Endodermal cell (in vitro differentiated cells): Measurements from ENCODE around the gene NFYA. TPM values are rescaled to one million over a fixed set of nuclear protein-coding genes. Genes with fewer than 3 reads are reported as not detected.
A peak's percentile ranks its signal among the peaks of the same experiment; 100 is the strongest.

Experiments
- DNase-seq: peaks from one replicate; pipeline ENCODE4 v3.0.0-alpha.2; 2017
- H3K27ac ChIP-seq: 2 replicates; pipeline ENCODE4 v1.5.1; 2013; ENCODE audit warnings: mild to moderate bottlenecking, low read depth, low read length, moderate library complexity
- H3K27me3 ChIP-seq: 2 replicates; pipeline ENCODE4 v1.6.1; 2013; ENCODE audit warnings: mild to moderate bottlenecking, low read length, moderate library complexity; ENCODE audit not compliant: insufficient read depth, control insufficient read depth, poor library complexity, severe bottlenecking
- H3K36me3 ChIP-seq: 2 replicates; pipeline ENCODE4 v1.7.0; 2013; ENCODE audit warnings: mild to moderate bottlenecking, low read length, moderate library complexity; ENCODE audit not compliant: control insufficient read depth, insufficient read depth
- H3K4me1 ChIP-seq: one replicate; pipeline ENCODE4 v1.7.0; 2013; ENCODE audit warnings: low read length; ENCODE audit not compliant: control insufficient read depth, insufficient read depth
- H3K4me3 ChIP-seq: 2 replicates; pipeline ENCODE4 v1.5.1; 2013; ENCODE audit warnings: mild to moderate bottlenecking, low read length, moderate library complexity
- H3K9ac ChIP-seq: 2 replicates; pipeline ENCODE4 v1.6.1; 2013; ENCODE audit warnings: mild to moderate bottlenecking, low read length, moderate library complexity; ENCODE audit not compliant: poor library complexity, severe bottlenecking; ENCODE audit errors: extremely low read depth
- H3K9me3 ChIP-seq: 2 replicates; pipeline ENCODE4 v1.6.1; 2013; ENCODE audit warnings: mild to moderate bottlenecking, low read length, moderate library complexity; ENCODE audit not compliant: control insufficient read depth
- H3K27ac Mint-ChIP-seq: 2 replicates; pipeline ENCODE4 v1.8.0; 2020; ENCODE audit warnings: mixed read lengths
- H3K27me3 Mint-ChIP-seq: 2 replicates; pipeline ENCODE4 v1.8.0; 2021; ENCODE audit warnings: mild to moderate bottlenecking, mixed read lengths; ENCODE audit not compliant: insufficient read depth
- H3K36me3 Mint-ChIP-seq: 2 replicates; pipeline ENCODE4 v1.8.0; 2020; ENCODE audit warnings: low read depth, mixed read lengths
- H3K4me1 Mint-ChIP-seq: 2 replicates; pipeline ENCODE4 v1.8.0; 2020; ENCODE audit warnings: mixed read lengths
- H3K4me3 Mint-ChIP-seq: 2 replicates; pipeline ENCODE4 v1.8.0; 2020; ENCODE audit warnings: mild to moderate bottlenecking, moderate library complexity, mixed read lengths
- H3K9me3 Mint-ChIP-seq: 2 replicates; pipeline ENCODE4 v1.8.0; 2020; ENCODE audit warnings: mild to moderate bottlenecking, mixed read lengths
- WGBS, 2 experiments: methylation state at CpG; one replicate each; pipeline versions ENCODE4 v1.1.5 to v1.1.7; 2013; ENCODE audit warnings: missing lambda C conversion rate in 2 of 2, mixed read lengths in 1 of 2; ENCODE audit not compliant: insufficient coverage in 1 of 2, insufficient read length in 1 of 2; 5-methylcytosine and 5-hydroxymethylcytosine counted together
- total RNA-seq, 2 donors: library from RNA; stranded (reverse); fragmentation: NEBNext Ultra II Directional in 1 of 2; extraction: Animal tissue kit (Norgen Biotek cat#: 25700) in 1 of 2; gene quantifications; 2 replicates in 1 of 2; 3 replicates in 1 of 2; pipeline ENCODE4 v1.2.1, GENCODE V29; 2021
- TF ChIP-seq, protein P1 (sequence below): fragments of 200-600 bp; sonication (generic); conservative IDR thresholded peaks from 2 replicates; pipeline ENCODE4 v1.5.0; 2021; ENCODE audit warnings: antibody characterized with exemption, mild to moderate bottlenecking

NFYA gene
- total RNA-seq, 2 donors from 2014 or later: 44.8 to 45.8 TPM

DNA sequence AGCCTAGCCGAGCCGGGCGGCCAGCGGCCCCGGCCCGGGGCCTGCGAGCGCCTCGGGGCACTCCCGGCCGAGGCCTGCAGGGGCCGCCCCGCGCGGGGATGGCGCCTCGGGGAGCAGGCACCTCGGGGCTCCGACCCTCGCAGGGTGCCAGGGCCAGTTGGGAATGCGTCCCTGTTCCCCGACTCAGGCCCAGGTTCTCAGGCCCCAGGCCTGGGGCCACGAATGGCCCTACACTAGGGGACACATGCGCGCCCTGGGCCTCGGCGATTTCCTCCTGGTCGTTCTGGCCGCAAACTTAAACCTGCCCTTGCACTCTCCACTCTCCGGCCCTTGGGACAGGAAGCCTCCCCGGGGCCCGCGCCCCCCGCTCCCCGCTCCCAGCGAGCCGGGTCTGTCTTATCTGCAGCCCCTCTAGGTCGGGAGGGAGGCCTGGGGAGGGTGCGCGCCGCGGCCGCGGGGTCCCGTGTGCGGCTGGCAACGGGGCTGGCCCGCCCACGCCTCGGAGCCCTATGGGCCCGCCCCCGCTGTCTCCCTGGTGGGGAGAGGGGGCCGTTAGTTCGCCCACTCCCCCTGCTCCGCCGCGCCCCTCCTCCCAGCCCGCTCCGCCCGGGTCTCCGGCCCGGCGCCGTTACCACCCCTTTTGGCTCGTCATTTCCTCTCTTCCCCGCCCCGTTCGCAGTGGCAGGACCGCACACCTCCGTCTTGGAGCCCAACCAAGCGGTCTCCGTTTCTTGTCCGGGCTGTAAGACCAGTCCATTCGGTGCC, 611 bp downstream of the NFYA start:
- Histone ChIP-seq H3K9ac (peak overlapping the region; percentile 93), H3K9me3 (no peaks in the 10 kb centered on the region), H3K27me3 (no peaks in the 10 kb centered on the region), H3K36me3 (peaks cover 23% of the 10 kb centered on the region), H3K4me1 (peaks cover 6% of the 10 kb centered on the region), H3K4me3 (peak overlapping the region; percentile 98), H3K27ac (peak overlapping the region; percentile 97)
- peak; percentile 93 for DNase-seq
- WGBS, 2 experiments: 0 to 1% methylated on average over 21 to 74 of the region's 74 CpGs
- H3K36me3 Mint-ChIP-seq: peaks cover 7% of the 10 kb centered on the region
- H3K4me1 Mint-ChIP-seq: peaks cover 45% of the 10 kb centered on the region
- H3K9me3 Mint-ChIP-seq: no peaks in the 10 kb centered on the region
- TF ChIP-seq, protein P1, sequence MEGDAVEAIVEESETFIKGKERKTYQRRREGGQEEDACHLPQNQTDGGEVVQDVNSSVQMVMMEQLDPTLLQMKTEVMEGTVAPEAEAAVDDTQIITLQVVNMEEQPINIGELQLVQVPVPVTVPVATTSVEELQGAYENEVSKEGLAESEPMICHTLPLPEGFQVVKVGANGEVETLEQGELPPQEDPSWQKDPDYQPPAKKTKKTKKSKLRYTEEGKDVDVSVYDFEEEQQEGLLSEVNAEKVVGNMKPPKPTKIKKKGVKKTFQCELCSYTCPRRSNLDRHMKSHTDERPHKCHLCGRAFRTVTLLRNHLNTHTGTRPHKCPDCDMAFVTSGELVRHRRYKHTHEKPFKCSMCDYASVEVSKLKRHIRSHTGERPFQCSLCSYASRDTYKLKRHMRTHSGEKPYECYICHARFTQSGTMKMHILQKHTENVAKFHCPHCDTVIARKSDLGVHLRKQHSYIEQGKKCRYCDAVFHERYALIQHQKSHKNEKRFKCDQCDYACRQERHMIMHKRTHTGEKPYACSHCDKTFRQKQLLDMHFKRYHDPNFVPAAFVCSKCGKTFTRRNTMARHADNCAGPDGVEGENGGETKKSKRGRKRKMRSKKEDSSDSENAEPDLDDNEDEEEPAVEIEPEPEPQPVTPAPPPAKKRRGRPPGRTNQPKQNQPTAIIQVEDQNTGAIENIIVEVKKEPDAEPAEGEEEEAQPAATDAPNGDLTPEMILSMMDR: peak; percentile 74
- no peaks in the 10 kb centered on the region for H3K27me3 Mint-ChIP-seq
- peak overlapping the region; percentile 78 for H3K4me3 Mint-ChIP-seq
- peak overlapping the region; percentile 86 for H3K27ac Mint-ChIP-seq

DNA sequence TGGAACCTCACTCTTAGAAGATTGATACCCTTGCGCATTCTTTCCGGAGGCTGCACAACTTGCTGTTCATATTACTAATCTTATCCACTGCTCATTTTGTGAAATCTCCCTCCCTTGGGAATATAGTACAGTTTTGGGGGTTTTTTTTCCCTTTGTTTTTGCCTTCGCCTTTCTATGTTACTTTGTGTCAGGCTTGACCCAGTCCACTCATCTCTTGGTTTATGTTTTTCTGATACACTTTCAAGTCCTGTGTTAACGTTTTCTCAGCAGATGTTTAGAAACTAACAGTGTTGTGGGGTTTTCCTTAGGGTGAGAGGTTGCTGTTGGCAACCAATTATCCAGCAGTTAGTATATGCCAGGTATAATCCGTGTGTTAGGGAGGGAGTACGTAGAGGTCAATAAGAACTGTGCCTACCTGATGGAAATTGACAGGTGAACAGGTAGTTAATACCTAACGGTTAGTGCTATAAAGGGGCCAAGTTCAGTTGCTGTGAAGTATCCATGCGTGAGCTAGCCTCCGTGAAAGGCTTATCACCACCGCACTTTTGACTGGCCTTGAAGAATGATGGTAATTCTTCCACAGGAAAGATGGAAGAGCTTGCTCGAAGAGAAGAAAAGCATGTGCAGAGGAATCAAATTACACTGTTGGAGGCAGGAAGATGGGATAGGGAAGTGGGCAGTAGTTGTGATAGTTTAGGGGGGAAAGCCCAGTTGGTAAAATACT, 1.4 kb downstream of the NFYA start:
- TF ChIP-seq, protein P1: no peak
- H3K4me3 Mint-ChIP-seq: peak overlapping the region; percentile 78
- Histone ChIP-seq H3K9me3 (no peaks in the 10 kb centered on the region), H3K27me3 (no peaks in the 10 kb centered on the region), H3K9ac (peak overlapping the region; percentile 93), H3K4me3 (peak overlapping the region; percentile 98), H3K36me3 (peaks cover 24% of the 10 kb centered on the region), H3K4me1 (peaks cover 9% of the 10 kb centered on the region), H3K27ac (peak overlapping the region; percentile 97)
- H3K4me1 Mint-ChIP-seq: peaks cover 47% of the 10 kb centered on the region
- WGBS, 2 experiments: 11 to 15% methylated on average over 7 to 11 of the region's 11 CpGs
- H3K9me3 Mint-ChIP-seq: no peaks in the 10 kb centered on the region
- H3K36me3 Mint-ChIP-seq: peaks cover 11% of the 10 kb centered on the region
- DNase-seq: no peak
- no peaks in the 10 kb centered on the region for H3K27me3 Mint-ChIP-seq
- peak overlapping the region; percentile 86 for H3K27ac Mint-ChIP-seq

DNA sequence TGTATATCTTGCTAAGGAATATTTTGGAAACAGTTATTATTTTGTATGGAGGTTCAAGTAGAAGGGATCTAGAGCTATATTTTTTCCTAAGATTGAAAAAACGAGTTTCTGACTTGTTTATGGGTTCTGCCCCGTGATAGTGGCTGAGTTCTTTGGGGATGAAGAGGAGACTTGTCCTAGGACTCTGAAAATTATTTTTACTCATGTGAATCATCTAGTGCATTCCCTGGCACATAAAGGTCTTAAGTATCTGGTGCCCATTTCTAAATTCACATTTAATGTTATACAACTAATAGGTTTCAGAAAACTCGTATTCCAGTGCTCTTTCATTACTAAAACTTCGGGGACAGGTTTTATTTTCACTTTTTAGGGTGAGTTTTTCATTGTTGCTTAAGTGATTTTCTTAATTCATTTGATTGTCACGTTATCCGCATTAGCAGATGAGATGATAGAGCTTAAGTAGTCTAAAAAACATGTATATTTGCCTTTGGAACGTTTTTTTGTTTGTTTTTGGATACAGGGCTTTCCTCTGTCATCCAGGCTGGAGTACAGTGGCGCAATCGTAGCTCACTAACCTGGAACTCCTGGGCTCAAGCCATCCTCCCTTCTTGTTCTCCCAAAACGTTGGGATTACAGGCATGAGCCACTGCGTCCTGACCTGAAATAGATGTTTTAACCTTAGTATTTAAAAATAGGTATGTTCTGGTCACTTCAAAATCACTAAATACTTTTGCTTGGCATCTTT, 2.1 kb downstream of the NFYA start:
- Histone ChIP-seq H3K36me3 (peaks cover 28% of the 10 kb centered on the region), H3K9me3 (no peaks in the 10 kb centered on the region), H3K4me1 (peaks cover 9% of the 10 kb centered on the region), H3K4me3 (peak overlapping the region; percentile 98), H3K27ac (no peak overlapping the region), H3K27me3 (no peaks in the 10 kb centered on the region), H3K9ac (no peak overlapping the region)
- Mint-ChIP-seq H3K4me1 (peaks cover 45% of the 10 kb centered on the region), H3K36me3 (peaks cover 18% of the 10 kb centered on the region), H3K4me3 (peak overlapping the region; percentile 78), H3K27me3 (no peaks in the 10 kb centered on the region), H3K27ac (peak overlapping the region; percentile 86), H3K9me3 (no peaks in the 10 kb centered on the region)
- DNase-seq: no peak
- TF ChIP-seq, protein P1: no peak
- 70 to 72% methylated on average over 8 to 11 of the region's 11 CpGs for WGBS, 2 experiments
